Osteocyte (in vitro differentiated cells): ENCODE data around the gene ANP32A. TPM values are rescaled to one million over a fixed set of nuclear protein-coding genes. Genes with fewer than 3 reads are reported as not detected.
A peak's percentile ranks its signal among the peaks of the same experiment; 100 is the strongest.

Experiments
- DNase-seq: peaks from one replicate; pipeline ENCODE4 v3.0.0; 2021; ENCODE audit warnings: mixed read lengths; ENCODE audit not compliant: unreplicated experiment; ENCODE audit errors: extremely low spot score
- H3K27ac Mint-ChIP-seq: one replicate; pipeline ENCODE4 v1.8.0; 2021; ENCODE audit warnings: mild to moderate bottlenecking, mixed read lengths; ENCODE audit not compliant: unreplicated experiment
- H3K27me3 Mint-ChIP-seq: one replicate; pipeline ENCODE4 v1.8.0; 2021; ENCODE audit warnings: mixed read lengths; ENCODE audit not compliant: unreplicated experiment
- H3K36me3 Mint-ChIP-seq: one replicate; pipeline ENCODE4 v1.8.0; 2021; ENCODE audit warnings: mixed read lengths; ENCODE audit not compliant: unreplicated experiment
- H3K4me1 Mint-ChIP-seq: one replicate; pipeline ENCODE4 v1.8.0; 2021; ENCODE audit warnings: mixed read lengths; ENCODE audit not compliant: unreplicated experiment
- H3K4me3 Mint-ChIP-seq: one replicate; pipeline ENCODE4 v1.8.0; 2021; ENCODE audit warnings: mild to moderate bottlenecking, moderate library complexity, mixed read lengths; ENCODE audit not compliant: unreplicated experiment
- H3K9me3 Mint-ChIP-seq: one replicate; pipeline ENCODE4 v1.8.0; 2021; ENCODE audit warnings: mixed read lengths; ENCODE audit not compliant: unreplicated experiment
- total RNA-seq: library from RNA; stranded (reverse); gene quantifications from 2 replicates; pipeline ENCODE4 v1.2.1, GENCODE V29; 2021
- TF ChIP-seq, protein P1 (sequence below): fragments of 200-600 bp; sonication (generic); IDR thresholded peaks from 2 replicates; pipeline ENCODE4 v1.5.0; 2021; ENCODE audit warnings: antibody characterized with exemption, mild to moderate bottlenecking, moderate library complexity

Gene ANP32A
- total RNA-seq, 1 donor from 2014 or later: 155 TPM

DNA sequence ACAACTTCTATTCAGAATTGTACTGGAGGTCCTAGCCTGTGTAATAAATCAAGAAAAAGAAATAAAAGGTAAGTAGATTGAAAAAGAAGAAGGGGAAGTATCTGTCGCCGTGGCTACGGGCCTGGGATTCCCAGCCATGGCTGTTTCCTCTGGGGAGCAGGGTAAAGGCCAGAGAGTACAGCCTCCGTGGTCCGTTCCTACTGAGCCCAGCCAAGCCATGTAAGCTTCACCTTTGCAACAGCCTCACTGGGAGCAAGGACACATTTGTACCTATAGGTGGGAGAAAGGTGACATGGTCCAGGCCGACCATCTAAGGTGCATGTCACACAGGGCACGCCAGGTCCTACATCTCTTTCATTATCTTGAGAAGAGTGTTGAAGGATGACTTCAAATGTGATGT lies 71.3 kb downstream of the ANP32A start:
- Mint-ChIP-seq H3K4me3 (no peak overlapping the region), H3K36me3 (no peaks in the 10 kb centered on the region), H3K27ac (no peak overlapping the region), H3K9me3 (no peaks in the 10 kb centered on the region), H3K4me1 (no peaks in the 10 kb centered on the region), H3K27me3 (peaks cover 2% of the 10 kb centered on the region)
- TF ChIP-seq, protein P1, sequence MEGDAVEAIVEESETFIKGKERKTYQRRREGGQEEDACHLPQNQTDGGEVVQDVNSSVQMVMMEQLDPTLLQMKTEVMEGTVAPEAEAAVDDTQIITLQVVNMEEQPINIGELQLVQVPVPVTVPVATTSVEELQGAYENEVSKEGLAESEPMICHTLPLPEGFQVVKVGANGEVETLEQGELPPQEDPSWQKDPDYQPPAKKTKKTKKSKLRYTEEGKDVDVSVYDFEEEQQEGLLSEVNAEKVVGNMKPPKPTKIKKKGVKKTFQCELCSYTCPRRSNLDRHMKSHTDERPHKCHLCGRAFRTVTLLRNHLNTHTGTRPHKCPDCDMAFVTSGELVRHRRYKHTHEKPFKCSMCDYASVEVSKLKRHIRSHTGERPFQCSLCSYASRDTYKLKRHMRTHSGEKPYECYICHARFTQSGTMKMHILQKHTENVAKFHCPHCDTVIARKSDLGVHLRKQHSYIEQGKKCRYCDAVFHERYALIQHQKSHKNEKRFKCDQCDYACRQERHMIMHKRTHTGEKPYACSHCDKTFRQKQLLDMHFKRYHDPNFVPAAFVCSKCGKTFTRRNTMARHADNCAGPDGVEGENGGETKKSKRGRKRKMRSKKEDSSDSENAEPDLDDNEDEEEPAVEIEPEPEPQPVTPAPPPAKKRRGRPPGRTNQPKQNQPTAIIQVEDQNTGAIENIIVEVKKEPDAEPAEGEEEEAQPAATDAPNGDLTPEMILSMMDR: no peak
- peak; percentile 53 for DNase-seq

DNA sequence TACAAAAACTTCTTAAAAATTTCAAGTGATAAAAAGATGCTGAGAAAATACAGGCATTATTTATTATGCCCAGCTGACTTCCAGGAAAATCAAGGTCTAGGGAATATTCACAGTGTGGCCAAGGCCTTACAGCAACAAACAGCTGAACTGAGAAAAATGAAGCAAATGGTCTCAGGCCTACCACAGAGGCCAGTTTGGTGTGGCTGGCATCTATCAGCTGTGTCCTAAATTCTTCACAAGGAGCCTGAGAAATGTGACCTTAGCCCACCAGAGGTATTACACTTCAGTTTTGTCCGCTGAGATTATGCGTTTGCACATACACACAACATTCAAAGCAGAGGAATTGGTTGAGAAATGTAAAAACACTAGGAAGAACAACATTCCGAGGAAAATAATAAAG lies 77.4 kb downstream of the ANP32A start:
- no peak overlapping the region for H3K27ac Mint-ChIP-seq
- H3K4me3 Mint-ChIP-seq: no peak overlapping the region
- no peaks in the 10 kb centered on the region for H3K9me3 Mint-ChIP-seq
- peaks cover 10% of the 10 kb centered on the region for H3K27me3 Mint-ChIP-seq
- TF ChIP-seq, protein P1: no peak
- peak; percentile 7 for DNase-seq
- H3K4me1 Mint-ChIP-seq: no peaks in the 10 kb centered on the region
- no peaks in the 10 kb centered on the region for H3K36me3 Mint-ChIP-seq

DNA sequence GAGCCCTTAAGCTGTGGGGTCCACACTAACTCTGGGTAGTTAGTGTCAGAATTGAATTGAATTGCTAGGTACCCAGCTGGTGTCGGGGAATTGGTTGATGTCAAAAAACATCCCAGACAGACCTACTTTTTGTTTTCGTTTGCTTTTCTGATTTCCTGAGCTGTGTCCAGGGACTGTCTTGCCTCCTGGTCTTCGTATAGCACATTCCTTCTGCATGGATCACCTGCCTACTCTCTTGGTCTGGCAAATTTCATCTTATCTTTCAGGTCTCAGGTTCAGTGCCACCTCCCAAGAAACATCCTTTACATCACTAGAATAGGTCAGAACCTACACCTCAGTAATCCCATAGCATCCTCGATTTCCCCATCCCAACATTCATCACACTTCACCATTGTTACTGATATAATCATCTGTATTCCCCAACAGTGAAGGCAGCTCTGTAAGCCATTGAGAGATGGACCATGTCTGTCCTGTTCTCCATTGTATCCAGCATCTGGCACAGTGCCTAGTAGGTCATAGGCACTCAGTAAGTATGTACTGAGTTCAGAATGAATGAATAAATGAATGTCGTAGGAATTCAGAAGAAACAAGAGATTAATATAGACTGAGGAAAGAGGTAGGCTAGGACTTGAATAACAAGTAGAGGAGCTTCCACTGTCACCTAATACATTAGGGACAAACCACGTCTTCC lies 81.2 kb downstream of the ANP32A start:
- H3K9me3 Mint-ChIP-seq: no peaks in the 10 kb centered on the region
- no peak overlapping the region for H3K4me3 Mint-ChIP-seq
- no peaks in the 10 kb centered on the region for H3K36me3 Mint-ChIP-seq
- peaks cover 18% of the 10 kb centered on the region for H3K27me3 Mint-ChIP-seq
- TF ChIP-seq, protein P1: no peak
- no peak overlapping the region for H3K27ac Mint-ChIP-seq
- no peaks in the 10 kb centered on the region for H3K4me1 Mint-ChIP-seq
- peak; percentile 0 for DNase-seq

DNA sequence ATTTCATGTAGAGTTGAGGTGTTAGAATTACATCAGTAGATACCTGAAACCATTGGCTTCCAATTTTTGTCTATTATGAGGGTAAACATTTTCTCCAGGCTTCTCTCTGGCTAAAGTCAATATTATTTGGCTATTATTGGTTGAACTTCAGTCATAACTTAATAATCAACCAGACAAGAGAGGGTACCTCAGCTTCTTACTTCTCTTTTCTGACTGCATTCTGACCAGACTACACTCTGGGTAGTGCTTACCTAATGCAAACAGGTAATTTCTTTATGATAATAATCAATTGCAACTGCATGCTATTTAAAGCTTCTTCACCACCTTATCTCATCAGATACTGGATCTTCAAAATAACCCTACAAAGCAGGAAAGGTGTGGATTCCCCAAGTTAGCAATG lies 85.1 kb downstream of the ANP32A start:
- H3K36me3 Mint-ChIP-seq: no peaks in the 10 kb centered on the region
- no peak for DNase-seq
- H3K27ac Mint-ChIP-seq: no peak overlapping the region
- TF ChIP-seq, protein P1: no peak
- no peak overlapping the region for H3K4me3 Mint-ChIP-seq
- no peaks in the 10 kb centered on the region for H3K9me3 Mint-ChIP-seq
- peaks cover 22% of the 10 kb centered on the region for H3K27me3 Mint-ChIP-seq
- peaks cover 2% of the 10 kb centered on the region for H3K4me1 Mint-ChIP-seq

DNA sequence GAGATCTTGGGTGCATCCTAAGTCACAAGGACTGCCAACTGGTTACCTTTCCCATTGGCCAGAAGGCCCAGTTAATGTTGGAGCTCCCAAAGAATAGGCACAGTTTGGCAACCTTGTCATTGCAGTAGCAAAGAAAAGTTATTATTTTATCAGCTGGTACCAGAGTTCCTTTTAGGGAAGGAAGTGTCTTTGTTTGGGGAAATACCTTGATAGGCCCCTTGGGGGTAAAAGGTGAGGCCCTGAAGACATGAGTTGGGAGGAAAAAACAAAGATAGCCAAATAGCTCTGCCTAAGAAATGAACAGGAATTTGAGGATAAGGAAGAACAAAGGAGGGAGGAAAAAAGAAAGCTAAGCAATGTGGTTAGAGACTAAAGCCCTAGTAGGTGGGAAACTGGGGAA lies 85.8 kb downstream of the ANP32A start:
- TF ChIP-seq, protein P1: no peak
- DNase-seq: no peak
- Mint-ChIP-seq H3K36me3 (no peaks in the 10 kb centered on the region), H3K4me3 (no peak overlapping the region), H3K27me3 (peaks cover 16% of the 10 kb centered on the region), H3K27ac (no peak overlapping the region), H3K4me1 (peaks cover 4% of the 10 kb centered on the region), H3K9me3 (no peaks in the 10 kb centered on the region)
